Kidney capillary endothelial cell (primary cell): ENCODE measurements around the gene MARK2.
A peak's percentile ranks its signal among the peaks of the same experiment; 100 is the strongest.
"Not testable (repeated sequence)": the region's sequence is repeated elsewhere in the genome, so short reads cannot be mapped to it uniquely, and the experiment has no call there.

Source experiments
- DNase-seq: peaks from one replicate; pipeline ENCODE4 v3.0.0-alpha.2; 2018; ENCODE audit warnings: low spot score

MARK2 gene

DNA sequence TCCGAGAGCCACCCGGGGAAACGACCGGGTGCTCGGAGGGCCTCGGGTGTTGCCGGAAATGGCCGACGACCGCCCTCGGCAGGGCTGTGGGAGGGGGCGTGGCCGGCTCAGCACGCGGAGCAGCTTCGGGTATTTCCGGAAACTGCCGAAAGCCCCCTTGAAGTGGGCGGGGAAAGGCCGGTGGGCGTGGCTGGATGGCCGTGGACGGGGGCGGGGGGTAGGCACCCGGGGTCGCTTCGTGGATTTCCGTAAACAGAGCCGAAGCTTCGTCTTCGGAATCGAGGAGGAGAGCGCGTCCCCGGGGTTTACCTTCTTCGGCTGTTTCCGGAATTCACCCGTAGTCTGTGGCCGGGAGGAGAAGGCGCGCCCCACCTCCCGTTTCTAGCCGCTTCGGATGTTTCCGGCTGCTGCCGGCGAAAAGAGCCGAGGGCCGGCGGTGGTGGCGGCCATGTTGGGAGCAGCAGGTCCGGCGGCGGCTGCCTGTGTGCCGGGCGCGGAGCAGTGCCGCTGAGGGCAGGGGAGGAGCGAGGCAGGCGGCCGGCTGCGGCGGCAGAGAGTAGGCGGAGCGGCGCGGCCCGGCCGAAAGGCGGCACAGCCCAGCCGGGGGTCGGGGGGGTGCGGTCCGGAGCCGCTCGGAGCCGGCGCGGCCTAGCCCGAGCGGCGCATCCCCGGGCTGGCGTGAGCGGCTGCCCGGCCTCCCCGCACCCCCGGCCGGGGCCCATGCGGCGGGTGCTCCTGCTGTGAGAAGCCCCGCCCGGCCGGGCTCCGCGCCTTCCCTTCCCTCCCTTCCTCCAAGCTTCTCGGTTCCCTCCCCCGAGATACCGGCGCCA lies at the start of gene MARK2:
MARK2 (plus strand) TSS at position 433 of the 830 bp plus-strand sequence; CDS start at position 830, 397 bp downstream.
- DNase-seq, result peak; percentile 99

- no peak for DNase-seq
Observed at GRCh38 chr11:63791495-63792167, 47.3 kb upstream of the MARK2 start.

DNA sequence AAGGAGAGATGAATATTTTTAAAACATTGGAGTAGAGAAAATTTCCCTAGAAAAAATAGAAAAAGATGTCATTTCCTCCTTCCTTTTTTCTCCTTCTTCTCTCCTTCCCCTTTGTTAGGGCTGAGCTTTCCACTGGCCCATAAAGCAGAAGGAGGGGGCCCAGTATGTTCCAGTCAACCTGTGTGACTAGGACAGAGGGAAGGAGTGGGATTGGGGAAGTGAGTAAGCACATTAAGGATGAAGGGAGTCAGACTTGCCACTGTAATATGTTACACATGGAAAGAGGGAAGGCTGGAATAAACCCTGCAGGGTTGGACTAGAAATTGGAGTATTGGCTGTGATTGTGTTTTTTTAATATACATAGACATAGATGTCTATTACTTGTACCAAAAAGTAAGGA lies 45.7 kb upstream of the MARK2 start:
- no peak for DNase-seq

DNA sequence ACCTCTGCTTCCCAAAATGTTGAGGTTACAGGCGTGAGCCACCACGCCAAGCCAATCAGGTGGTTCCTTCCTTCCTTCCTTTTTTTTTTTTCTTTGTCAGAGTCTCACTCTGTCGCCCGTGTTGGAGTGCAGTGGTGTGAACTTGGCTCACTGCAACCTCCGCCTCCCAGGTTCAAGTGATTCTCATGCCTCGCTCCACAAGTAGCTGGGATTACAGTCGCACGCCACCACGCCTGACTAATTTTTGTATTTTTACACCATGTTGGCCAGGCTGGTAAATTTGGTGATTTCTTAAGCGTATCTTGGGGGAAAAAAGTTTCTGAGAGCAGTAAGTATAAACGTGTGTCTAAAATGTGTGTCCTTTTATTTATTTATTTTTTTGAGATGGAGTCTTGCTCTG lies 43.8 kb upstream of the MARK2 start:
- no peak for DNase-seq

- no peak for DNase-seq
Observed at GRCh38 chr11:63800921-63801320, 38.0 kb upstream of the MARK2 start.

DNA sequence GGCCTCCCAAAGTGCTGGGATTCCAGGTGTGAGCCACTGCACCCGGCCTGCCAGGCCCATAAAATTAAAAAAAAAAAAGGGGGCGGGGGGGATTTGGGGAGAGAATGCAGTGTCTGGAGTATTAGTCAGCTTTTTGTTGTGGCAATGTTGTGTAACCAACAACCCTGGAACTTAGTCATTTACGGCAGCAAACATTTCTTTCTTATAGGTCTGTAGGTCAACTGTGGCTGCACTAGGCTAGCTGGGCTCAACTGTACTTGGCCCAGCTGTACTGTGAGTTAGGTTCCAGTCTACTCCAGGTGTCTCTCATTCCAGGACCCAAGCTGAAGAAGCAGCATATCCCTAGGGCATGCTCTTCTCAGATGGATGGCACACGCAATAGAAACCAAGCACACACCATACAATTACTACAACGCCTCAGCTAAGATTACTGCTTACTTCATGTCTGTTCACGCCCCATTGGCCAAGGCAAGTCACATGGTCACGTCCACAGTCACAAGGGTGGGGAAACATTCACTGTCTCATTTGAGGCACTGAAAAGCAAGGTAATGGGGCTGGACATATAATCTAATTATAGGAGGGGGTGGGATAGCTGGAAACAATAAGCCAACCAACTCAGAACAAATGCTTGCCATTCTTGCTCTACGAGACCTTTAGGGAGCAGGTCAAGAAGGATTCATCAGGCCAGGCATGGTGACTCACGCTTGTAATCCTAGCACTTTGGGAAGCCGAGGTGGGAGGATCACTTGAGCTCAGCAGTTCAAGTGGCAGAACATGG lies 36.1 kb upstream of the MARK2 start:
- DNase-seq, result no peak

DNA sequence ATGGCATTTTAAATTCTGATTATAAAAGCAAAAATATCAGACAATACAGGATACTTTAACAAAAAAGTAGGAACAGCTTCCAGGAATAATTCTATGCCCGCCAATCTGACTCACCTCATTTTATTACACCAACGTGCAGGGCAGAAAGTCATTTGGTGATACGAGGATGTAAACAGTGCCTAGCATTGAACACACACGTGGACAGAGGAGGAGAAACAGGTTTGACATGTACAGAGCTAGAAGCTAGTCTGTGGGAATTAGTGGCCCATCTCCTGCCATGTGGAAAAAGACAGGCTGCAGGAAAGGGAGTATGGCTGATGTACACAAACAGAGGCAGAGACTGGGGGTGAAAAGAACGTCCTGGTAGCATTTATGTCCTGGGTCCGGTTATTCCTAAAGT lies 34.7 kb upstream of the MARK2 start:
- no peak for DNase-seq

- DNase-seq, result peak; percentile 63
Observed at GRCh38 chr11:63805844-63806415, 33.0 kb upstream of the MARK2 start.

- not testable (repeated sequence) for DNase-seq
Observed at GRCh38 chr11:63810383-63810782, 28.5 kb upstream of the MARK2 start.

DNA sequence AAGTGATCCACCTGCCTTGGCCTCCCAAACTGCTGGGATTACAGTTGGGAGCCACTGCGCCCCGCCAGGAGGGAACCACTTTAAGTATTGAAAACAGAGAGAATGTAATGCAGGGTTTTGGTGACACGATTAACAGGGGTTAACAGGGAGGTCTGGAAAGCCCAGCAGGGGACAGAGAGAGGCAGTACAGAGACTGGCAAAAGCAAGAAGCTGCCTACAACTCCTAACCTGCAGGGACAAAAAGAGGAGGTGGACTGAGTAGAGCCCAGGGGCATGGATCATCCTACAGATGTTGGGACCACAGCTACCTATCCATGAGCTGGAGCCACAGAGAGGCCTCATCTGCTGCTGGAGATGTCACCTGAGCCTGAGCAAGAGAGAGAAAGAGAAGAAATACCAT lies 27.4 kb upstream of the MARK2 start:
- no peak for DNase-seq

- peak; percentile 71 for DNase-seq
Observed at GRCh38 chr11:63813035-63813562, 25.8 kb upstream of the MARK2 start, which contains the start of gene SPINDOC. Gene SPINDOC, plus strand, starts transcription at chr11:63813456. Its CDS starts 231 bp downstream, at chr11:63813687.

- DNase-seq, result no peak
Observed at GRCh38 chr11:63813563-63814382, 25.1 kb upstream of the MARK2 start.

DNA sequence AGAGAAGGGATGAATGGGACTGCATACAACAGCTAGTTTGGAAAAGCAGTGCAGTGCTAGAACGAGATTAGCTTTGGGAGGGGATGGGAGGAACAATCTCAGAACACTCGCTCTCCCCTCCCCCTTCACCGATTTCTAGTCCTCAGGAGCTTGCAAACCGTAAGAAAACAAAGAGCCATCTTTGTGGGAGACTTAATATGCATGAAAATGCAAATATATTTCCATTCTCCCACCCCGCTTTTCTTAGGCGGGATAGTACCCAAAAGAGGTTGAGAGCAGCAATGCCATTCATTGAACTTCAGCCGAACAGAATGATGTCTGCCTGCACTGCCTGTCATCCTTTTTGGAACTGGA lies 24.6 kb upstream of the MARK2 start:
- no peak for DNase-seq

GRCh38 chr11:63816166-63816565 lies 22.7 kb upstream of the MARK2 start:
- no peak for DNase-seq

DNA sequence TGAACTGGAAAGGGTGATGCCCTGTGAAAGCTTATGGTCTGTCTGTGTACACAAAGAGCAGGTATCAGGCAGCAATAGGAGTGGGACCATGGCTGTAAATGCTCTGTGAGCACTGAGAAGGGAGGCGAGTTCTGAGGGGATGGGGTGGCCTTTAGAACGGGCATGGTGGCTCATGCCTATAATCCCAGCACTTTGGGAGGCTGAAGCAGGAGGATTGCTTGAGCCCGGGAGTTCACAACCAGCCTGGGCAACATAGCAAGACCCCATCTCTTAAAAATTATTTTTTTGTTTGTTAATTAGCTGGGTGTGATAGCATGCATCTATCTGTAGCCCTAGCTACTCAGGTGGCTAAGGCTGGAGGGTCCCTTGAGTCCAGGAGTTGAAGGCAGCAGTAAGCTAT lies 22.2 kb upstream of the MARK2 start:
- no peak for DNase-seq

- no peak for DNase-seq
Observed at GRCh38 chr11:63817758-63818498, 21.0 kb upstream of the MARK2 start.

DNA sequence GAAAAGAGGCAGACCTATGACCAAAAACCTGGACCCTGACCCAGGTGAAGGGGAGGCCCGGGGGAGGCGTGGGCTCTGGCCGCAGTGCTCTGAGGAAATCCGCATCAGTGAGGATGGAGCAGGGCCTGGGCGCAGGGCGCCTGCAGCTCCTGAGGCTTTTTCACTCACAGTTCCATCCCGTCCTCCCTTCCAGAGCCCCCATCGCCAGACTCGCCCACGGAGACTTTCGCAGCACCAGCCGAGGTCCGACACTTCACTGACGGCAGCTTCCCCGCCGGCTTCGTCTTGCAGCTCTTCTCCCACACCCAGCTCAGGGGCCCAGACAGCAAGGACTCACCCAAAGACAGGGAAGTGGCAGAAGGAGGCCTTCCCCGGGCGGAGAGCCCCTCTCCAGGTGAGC lies 20.3 kb upstream of the MARK2 start:
- no peak for DNase-seq

DNA sequence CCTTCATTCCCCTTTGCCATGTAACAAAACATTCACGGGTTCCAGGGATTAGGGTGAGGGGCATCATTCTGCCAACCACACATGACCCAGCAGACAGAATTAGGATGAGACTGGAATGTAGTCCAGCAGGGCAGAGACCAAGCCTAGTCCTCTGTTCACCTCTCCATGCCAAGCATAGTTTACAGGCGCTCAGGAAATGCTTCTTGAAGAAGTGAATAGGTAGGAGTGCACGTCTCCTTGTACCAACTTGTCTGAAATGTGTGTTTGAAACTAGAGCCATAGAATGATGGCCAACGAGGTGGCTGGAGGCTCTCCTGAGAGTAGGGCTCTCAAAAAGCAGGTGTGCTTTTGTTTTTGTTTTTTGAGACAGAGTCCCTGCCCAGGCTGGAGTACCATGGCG lies 17.5 kb upstream of the MARK2 start:
- no peak for DNase-seq

- DNase-seq, result no peak
Observed at GRCh38 chr11:63826471-63827190, 12.3 kb upstream of the MARK2 start.
